ENCODE data around the gene GRHPR. TPM values are rescaled to one million over a fixed set of nuclear protein-coding genes. Genes with fewer than 3 reads are reported as not detected.
"Not testable (repeated sequence)": the region's sequence is repeated elsewhere in the genome, so short reads cannot be mapped to it uniquely, and the experiment has no call there.

The GRHPR gene
- polyA plus RNA-seq, 1 experiment, result 96.1 TPM

DNA sequence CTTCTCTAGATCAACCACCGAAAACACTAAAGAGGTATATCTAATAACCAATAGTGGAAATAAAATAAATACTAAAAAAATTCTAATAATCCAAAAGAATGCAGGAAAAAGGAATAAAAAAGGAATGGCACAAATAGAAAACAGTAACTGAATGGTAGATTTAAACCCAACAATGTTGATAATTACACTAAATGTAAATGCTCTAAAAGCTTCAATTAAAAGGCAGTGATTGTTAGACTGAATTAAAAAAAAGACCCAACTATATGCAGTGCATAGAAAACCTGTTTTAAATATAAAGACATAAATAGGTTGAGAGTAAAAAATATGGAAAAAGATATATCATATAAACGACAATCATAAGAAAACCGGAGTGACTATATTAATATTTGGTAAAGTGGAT is 51.9 kb downstream of the GRHPR start:
- ChIA-PET CTCF (no interaction called here), POLR2A (no interaction called here)
- Histone ChIP-seq H3K27me3 (ENCODE audit: control insufficient read depth, insufficient read depth, low read length) (peaks cover 6% of the 10 kb centered on the region), H3K9me3 (ENCODE audit: control insufficient read depth, insufficient read depth, low read length) (peaks cover 2% of the 10 kb centered on the region), H3K27ac (ENCODE audit: low read depth, low read length) (no peak overlapping the region), H3K4me3 (ENCODE audit: low read depth, low read length) (no peak overlapping the region)
- no peak for DNase-seq (ENCODE audit: low read depth, low spot score)
- TF ChIP-seq, protein P1, sequence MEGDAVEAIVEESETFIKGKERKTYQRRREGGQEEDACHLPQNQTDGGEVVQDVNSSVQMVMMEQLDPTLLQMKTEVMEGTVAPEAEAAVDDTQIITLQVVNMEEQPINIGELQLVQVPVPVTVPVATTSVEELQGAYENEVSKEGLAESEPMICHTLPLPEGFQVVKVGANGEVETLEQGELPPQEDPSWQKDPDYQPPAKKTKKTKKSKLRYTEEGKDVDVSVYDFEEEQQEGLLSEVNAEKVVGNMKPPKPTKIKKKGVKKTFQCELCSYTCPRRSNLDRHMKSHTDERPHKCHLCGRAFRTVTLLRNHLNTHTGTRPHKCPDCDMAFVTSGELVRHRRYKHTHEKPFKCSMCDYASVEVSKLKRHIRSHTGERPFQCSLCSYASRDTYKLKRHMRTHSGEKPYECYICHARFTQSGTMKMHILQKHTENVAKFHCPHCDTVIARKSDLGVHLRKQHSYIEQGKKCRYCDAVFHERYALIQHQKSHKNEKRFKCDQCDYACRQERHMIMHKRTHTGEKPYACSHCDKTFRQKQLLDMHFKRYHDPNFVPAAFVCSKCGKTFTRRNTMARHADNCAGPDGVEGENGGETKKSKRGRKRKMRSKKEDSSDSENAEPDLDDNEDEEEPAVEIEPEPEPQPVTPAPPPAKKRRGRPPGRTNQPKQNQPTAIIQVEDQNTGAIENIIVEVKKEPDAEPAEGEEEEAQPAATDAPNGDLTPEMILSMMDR (IDR thresholded peaks at IDR 0.05; ENCODE audit: low read depth, low read length), result no peak

DNA sequence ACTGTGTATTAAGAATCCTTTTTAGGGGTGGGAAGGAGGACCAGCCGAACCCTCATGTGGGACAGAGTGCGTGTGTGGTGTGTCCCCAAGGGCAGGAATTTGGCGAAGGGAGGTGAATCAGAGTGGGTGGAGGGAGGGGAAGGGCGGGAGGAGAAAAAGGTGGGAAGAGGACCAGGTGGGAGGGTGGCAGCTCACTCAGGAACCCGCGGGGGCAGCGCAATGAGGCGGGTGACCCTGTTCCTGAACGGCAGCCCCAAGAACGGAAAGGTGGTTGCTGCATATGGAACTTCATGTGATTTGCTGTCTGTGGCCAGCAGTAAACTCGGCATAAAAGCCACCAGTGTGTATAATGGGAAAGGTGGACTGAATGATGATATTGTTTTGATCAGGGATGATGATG is 54.4 kb downstream of the GRHPR start:
- Histone ChIP-seq H3K27ac (ENCODE audit: low read depth, low read length) (no peak overlapping the region), H3K9me3 (ENCODE audit: control insufficient read depth, insufficient read depth, low read length) (peaks cover 2% of the 10 kb centered on the region), H3K4me3 (ENCODE audit: low read depth, low read length) (no peak overlapping the region), H3K27me3 (ENCODE audit: control insufficient read depth, insufficient read depth, low read length) (peaks cover 8% of the 10 kb centered on the region)
- ChIA-PET CTCF (no interaction called here), POLR2A (no interaction called here)
- DNase-seq (ENCODE audit: low read depth, low spot score), result no peak
- TF ChIP-seq, protein P1 (IDR thresholded peaks at IDR 0.05; ENCODE audit: low read depth, low read length), result no peak

DNA sequence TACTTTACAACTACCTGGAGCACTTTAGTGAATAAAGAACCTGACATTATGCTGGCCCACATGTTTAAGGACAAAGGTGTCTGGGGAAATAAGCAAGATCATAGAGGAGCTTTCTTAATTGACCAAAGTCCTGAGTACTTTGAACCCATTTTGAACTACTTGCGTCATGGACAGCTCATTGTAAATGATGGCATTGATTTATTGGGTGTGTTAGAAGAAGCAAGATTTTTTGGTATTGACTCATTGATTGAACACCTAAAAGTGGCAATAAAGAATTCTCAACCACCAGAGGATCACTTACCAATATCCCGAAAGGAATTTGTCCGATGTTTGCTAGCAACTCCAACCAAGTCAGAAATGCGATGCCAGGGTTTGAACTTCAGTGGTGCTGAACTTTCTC is 54.9 kb downstream of the GRHPR start:
- H3K9me3 ChIP-seq (ENCODE audit: control insufficient read depth, insufficient read depth, low read length); H3K27me3 ChIP-seq (ENCODE audit: control insufficient read depth, insufficient read depth, low read length); CTCF ChIA-PET; H3K4me3 ChIP-seq (ENCODE audit: low read depth, low read length); H3K27ac ChIP-seq (ENCODE audit: low read depth, low read length); POLR2A ChIA-PET; DNase-seq (ENCODE audit: low read depth, low spot score): not testable (repeated sequence)

DNA sequence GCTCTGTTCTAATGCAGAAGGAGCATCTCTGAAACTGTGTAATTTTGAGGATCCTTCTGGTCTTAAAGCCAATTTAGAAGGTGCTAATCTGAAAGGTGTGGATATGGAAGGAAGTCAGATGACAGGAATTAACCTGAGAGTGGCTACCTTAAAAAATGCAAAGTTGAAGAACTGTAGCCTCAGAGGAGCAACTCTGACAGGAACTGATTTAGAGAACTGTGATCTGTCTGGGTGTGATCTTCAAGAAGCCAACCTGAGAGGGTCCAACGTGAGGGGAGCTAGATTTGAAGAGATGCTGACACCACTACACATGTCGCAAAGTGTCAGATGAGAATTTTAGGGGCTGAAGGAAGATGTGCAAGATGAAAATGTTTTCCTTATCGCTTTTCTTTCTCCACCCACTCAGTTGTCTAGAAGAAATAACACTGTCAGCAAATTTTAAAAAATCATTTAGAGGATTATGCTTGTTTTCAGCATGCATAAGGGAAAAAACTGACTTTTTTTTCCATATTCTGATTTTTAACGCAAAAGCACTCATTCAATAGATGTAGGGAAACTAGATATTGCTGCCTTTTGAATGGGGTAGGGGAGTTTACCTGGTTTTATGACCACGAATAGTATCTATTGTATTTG is 55.6 kb downstream of the GRHPR start:
- H3K27me3 ChIP-seq (ENCODE audit: control insufficient read depth, insufficient read depth, low read length); POLR2A ChIA-PET; H3K27ac ChIP-seq (ENCODE audit: low read depth, low read length); H3K4me3 ChIP-seq (ENCODE audit: low read depth, low read length); H3K9me3 ChIP-seq (ENCODE audit: control insufficient read depth, insufficient read depth, low read length); DNase-seq (ENCODE audit: low read depth, low spot score); CTCF ChIA-PET: not testable (repeated sequence)

DNA sequence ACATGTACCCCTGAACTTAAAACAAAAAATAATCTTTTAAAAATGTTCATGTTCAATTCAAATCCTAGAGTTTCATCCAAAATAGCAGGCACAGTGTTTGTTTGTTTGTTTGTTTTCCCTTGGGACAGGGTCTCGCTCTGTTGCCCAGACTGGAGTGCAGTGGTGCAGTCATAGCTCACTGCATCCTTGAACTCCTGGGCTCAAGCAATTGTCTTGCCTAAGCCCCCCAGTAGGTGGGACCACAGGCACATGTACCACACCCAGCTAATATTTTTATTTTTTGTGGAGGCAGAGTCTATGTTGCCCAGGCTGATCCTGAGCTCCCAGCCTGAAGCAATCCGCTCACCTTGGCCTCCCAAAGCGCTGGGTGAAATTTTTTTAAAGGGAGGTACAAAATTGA is 58.3 kb downstream of the GRHPR start:
- CTCF ChIA-PET, result interaction anchor here (1.0 to 2.2 kb wide), 6 partner anchors 8 to 783 kb away, joined by 3 to 10 read pairs (median 6); partner anchors contain the start of gene TOMM5
- no peak overlapping the region for H3K27ac ChIP-seq (ENCODE audit: low read depth, low read length)
- no peak for DNase-seq (ENCODE audit: low read depth, low spot score)
- H3K4me3 ChIP-seq (ENCODE audit: low read depth, low read length), result no peak overlapping the region
- H3K9me3 ChIP-seq (ENCODE audit: control insufficient read depth, insufficient read depth, low read length), result no peaks in the 10 kb centered on the region; the same call in 1 of the 2 replicates
- H3K27me3 ChIP-seq (ENCODE audit: control insufficient read depth, insufficient read depth, low read length), result peaks cover 8% of the 10 kb centered on the region
- POLR2A ChIA-PET, result no interaction called here
- TF ChIP-seq, protein P1 (IDR thresholded peaks at IDR 0.05; ENCODE audit: low read depth, low read length), result no peak

DNA sequence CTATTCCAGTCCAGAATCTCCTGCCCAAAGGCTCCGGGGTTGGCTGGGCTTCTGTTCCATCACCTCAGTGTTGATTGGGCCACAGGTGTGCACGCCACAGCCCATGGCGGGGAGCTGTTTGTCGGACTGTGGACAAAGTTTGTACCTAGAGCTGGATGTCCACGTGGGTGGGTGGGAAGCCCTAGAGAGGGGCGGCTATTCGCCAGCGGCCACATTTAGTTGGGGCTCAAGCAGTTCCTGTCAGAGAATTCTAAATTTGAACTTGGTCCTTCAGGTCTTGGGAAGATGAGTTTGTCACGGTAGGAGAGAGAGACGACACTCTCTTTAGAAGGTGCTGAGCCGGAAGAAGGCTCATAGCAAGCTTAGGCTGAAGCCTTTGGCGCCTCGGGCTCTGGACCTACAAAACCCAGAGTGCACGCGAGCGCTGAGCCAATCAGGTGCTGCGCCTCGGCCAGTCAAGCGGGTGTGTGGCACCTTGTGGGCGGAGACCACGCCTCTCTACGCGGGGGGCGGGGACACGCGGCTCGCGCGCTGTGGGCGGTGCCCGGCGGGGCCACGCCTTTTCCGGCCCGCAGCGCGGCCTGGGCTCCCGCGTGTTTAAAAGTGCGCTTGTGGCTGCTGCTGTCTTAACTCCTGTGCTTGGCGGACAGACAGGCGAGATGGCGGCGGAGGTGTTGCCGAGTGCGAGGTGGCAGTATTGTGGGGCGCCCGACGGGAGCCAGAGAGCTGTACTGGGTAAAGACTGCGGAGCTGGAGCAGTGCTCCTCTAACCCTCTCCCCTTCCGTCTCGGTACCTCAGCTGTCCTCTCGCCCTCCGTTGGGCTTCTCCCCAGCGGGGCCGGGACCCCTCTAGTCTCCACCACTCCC is 63.1 kb downstream of the GRHPR start, which contains the start of gene POLR1E:
Gene POLR1E, plus strand, starts transcription at position 560 of the 867 bp plus-strand sequence. Its CDS starts 100 bp downstream, at position 660.
- peak within 1 kb of the TSS; percentile 95 for H3K4me3 ChIP-seq (ENCODE audit: low read depth, low read length)
- H3K27me3 ChIP-seq (ENCODE audit: control insufficient read depth, insufficient read depth, low read length), result peaks cover 2% of the 10 kb centered on the region
- POLR2A ChIA-PET, result interaction anchor here (0.5 to 1.8 kb wide), 4 partner anchors 20 to 88 kb away, joined by 3 to 11 read pairs (median 4); partner anchors contain the start of gene ZBTB5
- H3K9me3 ChIP-seq (ENCODE audit: control insufficient read depth, insufficient read depth, low read length), result no peaks in the 10 kb centered on the region; the same call in 1 of the 2 replicates
- peak within 1 kb of the TSS; percentile 97 for H3K27ac ChIP-seq (ENCODE audit: low read depth, low read length)
- TF ChIP-seq, protein P1 (IDR thresholded peaks at IDR 0.05; ENCODE audit: low read depth, low read length), result no peak
- CTCF ChIA-PET, result no interaction called here
- DNase-seq (ENCODE audit: low read depth, low spot score), result peak; percentile 76
